GM18868 (cell line): Measurements from ENCODE around the gene RFX3.
A peak's percentile ranks its signal among the peaks of the same experiment; 100 is the strongest.
"Not testable (repeated sequence)": the region's sequence is repeated elsewhere in the genome, so short reads cannot be mapped to it uniquely, and the experiment has no call there.

Source experiments
- ATAC-seq: cut with Tn5 transposase; IDR thresholded peaks from one replicate; pipeline ENCODE4 v1.9.1; 2021; ENCODE audit warnings: mild to moderate bottlenecking, moderate library complexity; ENCODE audit not compliant: unreplicated experiment

RFX3 gene

GRCh38 chr9:3361116-3361515 is 164.7 kb downstream of the RFX3 start:
- no peak for ATAC-seq

- no peak for ATAC-seq
Observed at GRCh38 chr9:3360245-3360644, 165.6 kb downstream of the RFX3 start.

- no peak for ATAC-seq
Observed at GRCh38 chr9:3359778-3360177, 166.0 kb downstream of the RFX3 start.

GRCh38 chr9:3359048-3359692 is 166.6 kb downstream of the RFX3 start:
- ATAC-seq, result no peak

GRCh38 chr9:3348169-3348568 is 177.6 kb downstream of the RFX3 start:
- ATAC-seq, result no peak

GRCh38 chr9:3346549-3346948 is 179.3 kb downstream of the RFX3 start:
- ATAC-seq, result no peak

GRCh38 chr9:3343671-3344070 is 182.1 kb downstream of the RFX3 start:
- no peak for ATAC-seq

GRCh38 chr9:3342159-3342777 is 183.5 kb downstream of the RFX3 start:
- no peak for ATAC-seq

GRCh38 chr9:3337515-3338225 is 188.1 kb downstream of the RFX3 start:
- ATAC-seq, result no peak

- ATAC-seq, result no peak
Observed at GRCh38 chr9:3336951-3337350, 188.8 kb downstream of the RFX3 start.

- ATAC-seq, result no peak
Observed at GRCh38 chr9:3332802-3333201, 193.0 kb downstream of the RFX3 start.

- ATAC-seq, result no peak
Observed at GRCh38 chr9:3331801-3332200, 194.0 kb downstream of the RFX3 start.

GRCh38 chr9:3330792-3331420 is 194.9 kb downstream of the RFX3 start:
- ATAC-seq, result no peak

- no peak for ATAC-seq
Observed at GRCh38 chr9:3329361-3329760, 196.4 kb downstream of the RFX3 start.

GRCh38 chr9:3323714-3324113 is 202.1 kb downstream of the RFX3 start:
- ATAC-seq, result no peak

- ATAC-seq, result no peak
Observed at GRCh38 chr9:3321186-3321585, 204.6 kb downstream of the RFX3 start.

GRCh38 chr9:3312595-3312994 is 213.2 kb downstream of the RFX3 start:
- ATAC-seq, result not testable (repeated sequence)

GRCh38 chr9:3308609-3309008 is 217.2 kb downstream of the RFX3 start:
- no peak for ATAC-seq

- not testable (repeated sequence) for ATAC-seq
Observed at GRCh38 chr9:3304388-3304787, 221.4 kb downstream of the RFX3 start.

- peak; percentile 99 for ATAC-seq
Observed at GRCh38 chr9:3299872-3300271, 225.9 kb downstream of the RFX3 start.

- no peak for ATAC-seq
Observed at GRCh38 chr9:3296536-3296935, 229.3 kb downstream of the RFX3 start.

- no peak for ATAC-seq
Observed at GRCh38 chr9:3292311-3292710, 233.5 kb downstream of the RFX3 start.
